HG02571 (cell line): ENCODE results near the gene ZBTB22.
"Not testable (repeated sequence)": the region's sequence is repeated elsewhere in the genome, so short reads cannot be mapped to it uniquely, and the experiment has no call there.

Experiments used
- ATAC-seq: cut with Tn5 transposase; IDR thresholded peaks from one replicate; pipeline ENCODE4 v1.9.1; 2021; ENCODE audit warnings: mild to moderate bottlenecking, moderate library complexity; ENCODE audit not compliant: unreplicated experiment

The ZBTB22 gene

GRCh38 chr6:33301877-33302276, 15.7 kb downstream of the ZBTB22 start:
- no peak for ATAC-seq

- ATAC-seq, result peak; percentile 64
Measured at GRCh38 chr6:33299237-33299944, 18.2 kb downstream of the ZBTB22 start.

GRCh38 chr6:33298773-33299236, 18.7 kb downstream of the ZBTB22 start, which contains the start of gene RGL2:
TSS of gene RGL2 (minus strand) at chr6:33298942. CDS start at chr6:33298610, 332 bp downstream.
- ATAC-seq, result peak; percentile 29

- ATAC-seq, result no peak
Measured at GRCh38 chr6:33297956-33298772, 19.4 kb downstream of the ZBTB22 start.

GRCh38 chr6:33297406-33297955, 20.1 kb downstream of the ZBTB22 start:
- ATAC-seq, result no peak

- ATAC-seq, result no peak
Measured at GRCh38 chr6:33296797-33297405, 20.6 kb downstream of the ZBTB22 start.

- ATAC-seq, result no peak
Measured at GRCh38 chr6:33295621-33296369, 21.7 kb downstream of the ZBTB22 start.

- ATAC-seq, result no peak
Measured at GRCh38 chr6:33294086-33294823, 23.3 kb downstream of the ZBTB22 start.

- ATAC-seq, result no peak
Measured at GRCh38 chr6:33292996-33293682, 24.4 kb downstream of the ZBTB22 start.

- no peak for ATAC-seq
Measured at GRCh38 chr6:33290459-33290858, 27.1 kb downstream of the ZBTB22 start.

GRCh38 chr6:33289784-33290315, 27.7 kb downstream of the ZBTB22 start:
- ATAC-seq, result peak; percentile 13

- peak; percentile 77 for ATAC-seq
Measured at GRCh38 chr6:33288921-33289783, 28.4 kb downstream of the ZBTB22 start, which contains the start of the genes PFDN6 and WDR46. TSS of gene PFDN6 (plus strand) at chr6:33289601. CDS start at chr6:33289857, 256 bp downstream. TSS of gene WDR46 (minus strand) at chr6:33289239. CDS start at chr6:33289170, 69 bp downstream.

GRCh38 chr6:33288141-33288920, 29.2 kb downstream of the ZBTB22 start:
- peak; percentile 6 for ATAC-seq

GRCh38 chr6:33286946-33287914, 30.3 kb downstream of the ZBTB22 start:
- no peak for ATAC-seq

GRCh38 chr6:33285214-33285613, 32.3 kb downstream of the ZBTB22 start:
- ATAC-seq, result not testable (repeated sequence)

GRCh38 chr6:33280539-33280938, 37.0 kb downstream of the ZBTB22 start:
- no peak for ATAC-seq
